Ishikawa (cell line): ENCODE data around the gene IDH1.

Experiments
- CEBPB ChIP-seq: IDR thresholded peaks from 2 replicates; pipeline ENCODE4 v1.6.1; 2012
- CREB1 ChIP-seq: IDR thresholded peaks from 2 replicates; pipeline ENCODE4 v1.6.1; 2012; ENCODE audit warnings: low read depth
- EGR1 ChIP-seq: IDR thresholded peaks from 2 replicates; pipeline ENCODE4 v1.6.1; 2012
- EP300 ChIP-seq: IDR thresholded peaks from 2 replicates; pipeline ENCODE4 v1.6.1; 2012; ENCODE audit warnings: borderline replicate concordance
- FOXM1 ChIP-seq: IDR thresholded peaks from 2 replicates; pipeline ENCODE4 v1.6.1; 2012; ENCODE audit warnings: low read depth, borderline replicate concordance
- MAX ChIP-seq: IDR thresholded peaks from 2 replicates; pipeline ENCODE4 v1.6.1; 2012
- NFIC ChIP-seq: IDR thresholded peaks from 2 replicates; pipeline ENCODE4 v1.6.1; 2012
- RAD21 ChIP-seq: IDR thresholded peaks from 2 replicates; pipeline ENCODE4 v1.6.1; 2012; ENCODE audit warnings: low read depth
- REST ChIP-seq: IDR thresholded peaks from 2 replicates; pipeline ENCODE4 v1.6.1; 2012; ENCODE audit warnings: low read depth, mild to moderate bottlenecking
- TAF1 ChIP-seq: IDR thresholded peaks from 2 replicates; pipeline ENCODE4 v1.6.1; 2012; ENCODE audit warnings: low read depth, mild to moderate bottlenecking
- TCF12 ChIP-seq: IDR thresholded peaks from 2 replicates; pipeline ENCODE4 v1.6.1; 2012; ENCODE audit warnings: low read depth
- TEAD4 ChIP-seq: IDR thresholded peaks from 2 replicates; pipeline ENCODE4 v1.6.1; 2012
- USF1 ChIP-seq: IDR thresholded peaks from 2 replicates; pipeline ENCODE4 v1.6.1; 2012
- YY1 ChIP-seq: IDR thresholded peaks from 2 replicates; pipeline ENCODE4 v1.6.1; 2012; ENCODE audit warnings: low read depth
- ZBTB7A ChIP-seq: IDR thresholded peaks from 2 replicates; pipeline ENCODE4 v1.6.1; 2012; ENCODE audit warnings: low read depth

The IDH1 gene

GRCh38 chr2:208228476-208228875 is 26.4 kb downstream of the IDH1 start:
- TF ChIP-seq EGR1 (no peak), USF1 (no peak), MAX (no peak), TEAD4 (no peak), CEBPB (no peak), EP300 (no peak), CREB1 (no peak), REST (no peak), TCF12 (no peak), RAD21 (no peak)

- TF ChIP-seq USF1 (no peak), REST (no peak), TCF12 (no peak), FOXM1 (no peak), EP300 (no peak), CEBPB (no peak), MAX (no peak), CREB1 (no peak)
Measured at GRCh38 chr2:208227581-208228232, 27.2 kb downstream of the IDH1 start.

GRCh38 chr2:208224802-208225201 is 30.1 kb downstream of the IDH1 start:
- TF ChIP-seq EGR1 = no peak
- peak; percentile 73; the same call in 1 of the 2 replicates for TF ChIP-seq EP300
- TF ChIP-seq TAF1 = no peak
- peak; percentile 72 for TF ChIP-seq NFIC
- TF ChIP-seq USF1 = no peak
- no peak for TF ChIP-seq REST
- TF ChIP-seq RAD21 = no peak
- TF ChIP-seq YY1 = no peak
- TF ChIP-seq FOXM1 = peak; percentile 60; the same call in 1 of the 2 replicates
- TF ChIP-seq ZBTB7A = no peak
- peak; percentile 74 for TF ChIP-seq TEAD4
- TF ChIP-seq TCF12 = peak; percentile 31; the same call in 1 of the 2 replicates
- TF ChIP-seq MAX = peak; percentile 49; the same call in 1 of the 2 replicates
- no peak for TF ChIP-seq CREB1
- no peak for TF ChIP-seq CEBPB

- TF ChIP-seq CEBPB (no peak), REST (no peak), RAD21 (no peak)
Measured at GRCh38 chr2:208222351-208222750, 32.5 kb downstream of the IDH1 start.
